SJSA1 (cell line): ENCODE data around the gene PDYN. TPM values are rescaled to one million over a fixed set of nuclear protein-coding genes. Genes with fewer than 3 reads are reported as not detected.

Experiments used
- DNase-seq, 2 experiments: peaks; one replicate each; pipeline ENCODE4 v3.0.0-alpha.2; 2015 to 2020; ENCODE audit warnings: low spot score in 2 of 2, low read depth in 1 of 2
- H3K27ac ChIP-seq: fragments of 250-450 bp; sonication (Bioruptor Pico); 2 replicates; pipeline ENCODE4 v1.5.1; 2020; ENCODE audit warnings: mild to moderate bottlenecking, moderate library complexity
- H3K27me3 ChIP-seq: fragments of 250-450 bp; sonication (Bioruptor Pico); replicated peaks from 2 replicates; pipeline ENCODE4 v1.5.1; 2020; ENCODE audit warnings: mild to moderate bottlenecking, moderate library complexity
- H3K36me3 ChIP-seq: fragments of 250-450 bp; sonication (Bioruptor Pico); 2 replicates; pipeline ENCODE4 v1.5.1; 2020; ENCODE audit warnings: mild to moderate bottlenecking
- H3K4me1 ChIP-seq: fragments of 250-450 bp; sonication (Bioruptor Pico); replicated peaks from 2 replicates; pipeline ENCODE4 v1.6.1; 2021; ENCODE audit warnings: mild to moderate bottlenecking
- H3K4me3 ChIP-seq: fragments of 250-450 bp; sonication (Bioruptor Pico); 2 replicates; pipeline ENCODE4 v1.5.1; 2020; ENCODE audit warnings: mild to moderate bottlenecking
- H3K9me3 ChIP-seq: fragments of 250-450 bp; sonication (Bioruptor Pico); replicated peaks from 2 replicates; pipeline ENCODE4 v1.5.1; 2020; ENCODE audit warnings: mild to moderate bottlenecking
- total RNA-seq: library from RNA; depleted of rRNA; stranded (reverse); fragments of >200 nt; shearing (Covaris generic); gene quantifications from 2 replicates; pipeline ENCODE4 v1.2.3, GENCODE V29; 2014; rRNA removed

Gene PDYN
- total RNA-seq, 1 experiment from 2014 or later: 0.05 TPM

DNA sequence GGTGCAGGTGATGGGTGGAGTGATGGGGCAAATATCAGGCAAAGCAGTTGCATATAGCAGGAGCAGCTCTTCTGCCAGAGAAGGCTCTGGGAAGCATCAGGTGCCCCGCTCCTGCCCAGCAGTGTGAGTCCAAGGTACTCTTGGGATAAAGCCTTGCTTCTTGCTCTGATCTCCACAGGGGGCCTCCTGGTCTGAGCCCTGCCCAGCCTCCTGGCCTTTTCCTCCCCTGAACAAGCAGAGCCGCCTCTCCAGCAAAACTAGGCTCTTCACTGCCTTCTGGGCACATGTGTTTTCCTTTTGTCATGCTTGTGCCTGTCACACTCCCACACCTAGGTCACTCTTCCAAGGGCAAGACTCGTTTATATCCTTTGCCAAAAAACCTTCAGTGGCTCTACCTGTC lies 64.4 kb downstream of the PDYN start:
- no peak for DNase-seq
- Histone ChIP-seq H3K27ac (no peak overlapping the region), H3K4me1 (no peaks in the 10 kb centered on the region), H3K36me3 (no peaks in the 10 kb centered on the region), H3K4me3 (no peak overlapping the region), H3K9me3 (no peaks in the 10 kb centered on the region), H3K27me3 (no peaks in the 10 kb centered on the region)

GRCh38 chr20:1928782-1929181 lies 65.1 kb downstream of the PDYN start:
- DNase-seq: no peak
- Histone ChIP-seq H3K4me1 (no peaks in the 10 kb centered on the region), H3K9me3 (no peaks in the 10 kb centered on the region), H3K27me3 (no peaks in the 10 kb centered on the region), H3K36me3 (no peaks in the 10 kb centered on the region), H3K27ac (no peak overlapping the region), H3K4me3 (no peak overlapping the region)

Other genes starting within 250 kb of the PDYN start
- gene SIRPA, start 98.7 kb downstream of the PDYN start, total RNA-seq: 2.4 and 4.7 TPM in 2 replicates
- gene STK35, start 107.8 kb upstream of the PDYN start, total RNA-seq: 15.0 and 22.1 TPM in 2 replicates